Fibroblast of the aortic adventitia (primary cell): Measurements from ENCODE around the gene CENPP. TPM values are rescaled to one million over a fixed set of nuclear protein-coding genes. Genes with fewer than 3 reads are reported as not detected.

Source experiments
- DNase-seq: peaks from one replicate; pipeline ENCODE4 v3.0.0-alpha.2; 2010; ENCODE audit warnings: low read depth
- H3K4me3 ChIP-seq: 2 replicates; pipeline ENCODE4 v1.5.1; 2011; ENCODE audit warnings: low read depth, mild to moderate bottlenecking, control low read depth, low read length, moderate library complexity
- CTCF ChIP-seq: IDR thresholded peaks from 2 replicates; pipeline ENCODE4 v1.5.1; 2011; ENCODE audit warnings: mild to moderate bottlenecking, low read length, control low read depth, inconsistent platforms; ENCODE audit not compliant: insufficient read depth
- total RNA-seq: library from RNA; depleted of rRNA; stranded (reverse); fragments of >200 nt; gene quantifications from 2 replicates; pipeline ENCODE4 v1.2.3, GENCODE V29; 2012; ENCODE audit warnings: low replicate concordance

CENPP gene
- total RNA-seq, 1 donor, result 19.3 TPM

GRCh38 chr9:92605224-92605623, 279.5 kb downstream of the CENPP start:
- DNase-seq, result no peak
- no peak for TF ChIP-seq CTCF
- H3K4me3 ChIP-seq, result no peak overlapping the region

- H3K4me3 ChIP-seq, result no peak overlapping the region
- DNase-seq, result peak; percentile 82
- TF ChIP-seq CTCF, result no peak
Observed at GRCh38 chr9:92607088-92607487, 281.3 kb downstream of the CENPP start.

- no peak for TF ChIP-seq CTCF
- no peak overlapping the region for H3K4me3 ChIP-seq
- peak; percentile 78 for DNase-seq
Observed at GRCh38 chr9:92607773-92608172, 282.0 kb downstream of the CENPP start.

- H3K4me3 ChIP-seq, result no peak overlapping the region
- peak; percentile 41 for DNase-seq
- TF ChIP-seq CTCF, result no peak
Observed at GRCh38 chr9:92608241-92608908, 282.6 kb downstream of the CENPP start.

GRCh38 chr9:92608909-92609445, 283.2 kb downstream of the CENPP start:
- TF ChIP-seq CTCF, result no peak

GRCh38 chr9:92610470-92611420, 285.0 kb downstream of the CENPP start:
- no peak for TF ChIP-seq CTCF
- no peak for DNase-seq
- no peak overlapping the region for H3K4me3 ChIP-seq

More at GRCh38 chr9:92608909-92609445, 283.2 kb downstream of the CENPP start:
- DNase-seq, result peak; percentile 39
- no peak overlapping the region for H3K4me3 ChIP-seq
